ENCODE measurements around the gene C4BPA. TPM values are rescaled to one million over a fixed set of nuclear protein-coding genes. Genes with fewer than 3 reads are reported as not detected.

The C4BPA gene
- total RNA-seq, 1 donor from 2014 or later, result not detected

DNA sequence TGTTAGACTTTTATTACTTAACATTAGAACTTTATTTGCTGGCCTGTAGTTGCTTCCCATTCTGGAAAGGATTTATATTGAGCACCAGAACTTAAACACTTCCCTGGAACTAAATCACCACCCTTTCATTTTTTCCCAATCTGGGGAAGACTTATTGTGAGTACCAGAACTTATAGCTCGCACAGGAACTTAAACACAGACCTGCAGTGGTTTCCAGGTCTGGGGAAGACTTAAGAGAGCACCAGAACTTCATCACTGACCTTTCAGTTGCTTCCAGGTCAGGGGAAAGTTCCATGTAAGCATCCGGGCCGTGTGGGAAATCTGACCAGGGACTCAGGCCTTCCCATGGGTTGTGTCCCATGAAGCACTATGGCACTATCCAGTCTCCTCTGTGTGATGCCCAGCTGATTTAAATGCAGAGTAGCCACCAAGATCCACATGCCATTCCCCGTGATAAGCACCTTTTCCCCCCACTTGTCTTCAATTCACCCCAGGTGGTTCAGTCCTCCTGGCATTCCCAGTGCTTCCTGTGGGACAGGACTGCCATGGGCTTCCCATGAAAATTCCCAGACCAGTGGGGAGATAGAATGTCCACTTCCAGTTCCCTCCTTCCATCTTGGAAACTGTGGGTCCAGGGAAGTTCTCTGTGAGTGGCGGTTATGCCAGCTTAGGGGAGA is 48.9 kb downstream of the C4BPA start:
- ChIA-PET POLR2A (no interaction called here), CTCF (no interaction called here)
- DNase-seq (no peak), ATAC-seq (ENCODE audit: low read depth) (no peak)
- no peak for TF ChIP-seq CTCF (IDR thresholded peaks at IDR 0.05)
- intact Hi-C loops (cut with micrococcal nuclease), result no loop called here
- Mint-ChIP-seq H3K4me1 (no peaks in the 10 kb centered on the region), H3K4me3 (no peak overlapping the region), H3K36me3 (ENCODE audit: low read depth) (peaks cover 5% of the 10 kb centered on the region), H3K27ac (no peak overlapping the region), H3K9me3 (peaks cover 15% of the 10 kb centered on the region), H3K27me3 (peaks cover 6% of the 10 kb centered on the region)

DNA sequence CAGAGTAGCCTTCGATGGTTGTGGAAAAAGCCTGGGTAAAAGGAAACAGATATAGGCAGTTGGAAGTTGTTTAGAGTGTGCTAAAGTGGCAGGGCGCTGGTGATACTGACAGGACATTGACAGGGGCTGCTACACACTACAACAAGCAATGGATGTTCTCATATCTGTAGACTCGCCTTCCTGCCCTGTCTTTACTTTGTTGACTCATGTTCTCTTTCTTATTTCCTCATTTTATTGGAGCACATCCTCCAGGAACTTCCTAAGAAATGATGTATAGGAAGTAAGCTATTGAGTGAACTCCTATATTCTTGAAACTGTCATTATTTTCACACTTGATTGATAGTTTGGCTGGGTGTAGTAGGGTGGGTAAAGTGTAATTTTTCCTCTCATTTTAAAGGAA is 51.0 kb downstream of the C4BPA start:
- POLR2A ChIA-PET, result no interaction called here

GRCh38 chr1:207156095-207156494 is 52.1 kb downstream of the C4BPA start:
- peaks cover 8% of the 10 kb centered on the region for H3K27me3 Mint-ChIP-seq
- ChIA-PET CTCF (no interaction called here), POLR2A (no interaction called here)
- H3K4me3 Mint-ChIP-seq, result no peak overlapping the region
- H3K36me3 Mint-ChIP-seq (ENCODE audit: low read depth), result peaks cover 5% of the 10 kb centered on the region
- H3K4me1 Mint-ChIP-seq, result no peaks in the 10 kb centered on the region
- peaks cover 12% of the 10 kb centered on the region for H3K9me3 Mint-ChIP-seq
- intact Hi-C loops (cut with micrococcal nuclease), result no loop called here
- no peak overlapping the region for H3K27ac Mint-ChIP-seq
- TF ChIP-seq CTCF (IDR thresholded peaks at IDR 0.05), result no peak
- no peak for ATAC-seq (ENCODE audit: low read depth)
- no peak for DNase-seq

More for the DNA sequence above, 51.0 kb downstream of the C4BPA start:
- Mint-ChIP-seq H3K4me1 (no peaks in the 10 kb centered on the region), H3K4me3 (no peak overlapping the region), H3K27me3 (peaks cover 8% of the 10 kb centered on the region), H3K9me3 (peaks cover 15% of the 10 kb centered on the region), H3K27ac (no peak overlapping the region), H3K36me3 (ENCODE audit: low read depth) (peaks cover 5% of the 10 kb centered on the region)
- TF ChIP-seq CTCF (IDR thresholded peaks at IDR 0.05), result no peak
- intact Hi-C loops (cut with micrococcal nuclease), result no loop called here
- no peak for ATAC-seq (ENCODE audit: low read depth)
- CTCF ChIA-PET, result no interaction called here
- no peak for DNase-seq

DNA sequence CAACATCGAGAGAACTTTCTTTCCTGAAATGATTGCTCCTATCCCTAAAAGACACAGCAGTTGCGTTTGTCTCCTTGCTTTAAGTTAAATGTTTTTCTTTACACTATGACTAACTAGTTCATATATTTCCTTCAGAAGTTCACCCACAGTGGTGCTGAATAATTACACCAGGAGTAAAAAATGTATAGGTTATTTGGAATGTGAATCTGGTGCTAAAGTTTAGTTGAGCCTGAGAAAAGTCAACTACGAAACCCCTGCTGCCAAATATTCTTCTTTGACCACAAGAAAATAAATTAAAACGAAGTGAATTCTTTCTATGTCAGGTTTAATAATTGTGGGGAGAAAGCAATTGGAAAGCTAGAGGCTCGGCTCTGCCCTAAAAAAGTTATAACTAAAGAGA is 52.8 kb downstream of the C4BPA start:
- H3K4me3 Mint-ChIP-seq, result no peak overlapping the region
- DNase-seq (no peak), ATAC-seq (ENCODE audit: low read depth) (no peak)
- H3K36me3 Mint-ChIP-seq (ENCODE audit: low read depth), result peaks cover 2% of the 10 kb centered on the region
- peaks cover 4% of the 10 kb centered on the region for H3K9me3 Mint-ChIP-seq
- no peak for TF ChIP-seq CTCF (IDR thresholded peaks at IDR 0.05)
- peaks cover 8% of the 10 kb centered on the region for H3K27me3 Mint-ChIP-seq
- intact Hi-C loops (cut with micrococcal nuclease), result no loop called here
- no peaks in the 10 kb centered on the region for H3K4me1 Mint-ChIP-seq
- ChIA-PET POLR2A (no interaction called here), CTCF (no interaction called here)
- no peak overlapping the region for H3K27ac Mint-ChIP-seq

- H3K4me1 Mint-ChIP-seq, result no peaks in the 10 kb centered on the region
- intact Hi-C loops (cut with micrococcal nuclease), result no loop called here
- peaks cover 9% of the 10 kb centered on the region for H3K9me3 Mint-ChIP-seq
- no peak for TF ChIP-seq CTCF (IDR thresholded peaks at IDR 0.05)
- H3K27me3 Mint-ChIP-seq, result no peaks in the 10 kb centered on the region
- H3K36me3 Mint-ChIP-seq (ENCODE audit: low read depth), result no peaks in the 10 kb centered on the region
- no peak for DNase-seq
- H3K27ac Mint-ChIP-seq, result no peak overlapping the region
- ATAC-seq (ENCODE audit: low read depth), result no peak
- ChIA-PET POLR2A (no interaction called here), CTCF (no interaction called here)
- no peak overlapping the region for H3K4me3 Mint-ChIP-seq
These were observed 60.1 kb downstream of the C4BPA start for GRCh38 chr1:207164086-207164485.
